IPS-20b (cell line): ENCODE results near the gene DLG1.

ENCODE experiments used
- H3K27ac ChIP-seq: one replicate; pipeline ENCODE4 v1.5.1; 2013; ENCODE audit warnings: low read length
- H3K27me3 ChIP-seq: 2 replicates; pipeline ENCODE4 v1.6.1; 2013; ENCODE audit warnings: mild to moderate bottlenecking, low read length, inconsistent platforms; ENCODE audit not compliant: insufficient read depth
- H3K36me3 ChIP-seq: 2 replicates; pipeline ENCODE4 v1.6.1; 2013; ENCODE audit warnings: low read depth, mild to moderate bottlenecking, inconsistent platforms, low read length, moderate library complexity; ENCODE audit not compliant: insufficient read depth
- H3K4me1 ChIP-seq: 2 replicates; pipeline ENCODE4 v1.6.1; 2013; ENCODE audit warnings: mild to moderate bottlenecking, control low read depth, inconsistent platforms, low read length, moderate library complexity; ENCODE audit not compliant: insufficient read depth
- H3K4me3 ChIP-seq: 2 replicates; pipeline ENCODE4 v1.5.1; 2013; ENCODE audit warnings: mild to moderate bottlenecking, low read length, inconsistent platforms
- H3K9ac ChIP-seq: 2 replicates; pipeline ENCODE4 v1.6.1; 2013; ENCODE audit warnings: low read depth, mild to moderate bottlenecking, inconsistent platforms, low read length, moderate library complexity
- H3K9me3 ChIP-seq: 2 replicates; pipeline ENCODE4 v1.6.1; 2013; ENCODE audit warnings: mild to moderate bottlenecking, low read depth, low read length, inconsistent platforms; ENCODE audit not compliant: insufficient read depth

Gene DLG1

GRCh38 chr3:197297476-197298340, 704 bp downstream of the DLG1 start:
- H3K27me3 ChIP-seq: peaks cover 13% of the 10 kb centered on the region; the same call in 1 of the 2 replicates
- peak overlapping the region; percentile 85 for H3K27ac ChIP-seq

GRCh38 chr3:197297002-197297401, 1.4 kb downstream of the DLG1 start:
- Histone ChIP-seq H3K36me3 (peaks cover 43% of the 10 kb centered on the region), H3K9ac (peak overlapping the region; percentile 95; the same call in 1 of the 2 replicates), H3K9me3 (no peaks in the 10 kb centered on the region), H3K4me3 (peak overlapping the region; percentile 99), H3K27ac (no peak overlapping the region), H3K27me3 (peaks cover 13% of the 10 kb centered on the region; the same call in 1 of the 2 replicates), H3K4me1 (peaks cover 16% of the 10 kb centered on the region)

More at GRCh38 chr3:197297476-197298340, 704 bp downstream of the DLG1 start:
- Histone ChIP-seq H3K4me3 (peak overlapping the region; percentile 99), H3K36me3 (peaks cover 36% of the 10 kb centered on the region), H3K9me3 (no peaks in the 10 kb centered on the region), H3K4me1 (peaks cover 16% of the 10 kb centered on the region), H3K9ac (peak overlapping the region; percentile 95)

GRCh38 chr3:197296545-197296944, 1.9 kb downstream of the DLG1 start:
- peaks cover 48% of the 10 kb centered on the region for H3K36me3 ChIP-seq

GRCh38 chr3:197295871-197296270, 2.5 kb downstream of the DLG1 start:
- no peaks in the 10 kb centered on the region for H3K9me3 ChIP-seq
- peaks cover 16% of the 10 kb centered on the region for H3K4me1 ChIP-seq
- H3K36me3 ChIP-seq: peaks cover 55% of the 10 kb centered on the region
- no peak overlapping the region for H3K9ac ChIP-seq
- peaks cover 13% of the 10 kb centered on the region; the same call in 1 of the 2 replicates for H3K27me3 ChIP-seq
- H3K27ac ChIP-seq: no peak overlapping the region
- H3K4me3 ChIP-seq: no peak overlapping the region; the same call in 1 of the 2 replicates

More at GRCh38 chr3:197296545-197296944, 1.9 kb downstream of the DLG1 start:
- peaks cover 16% of the 10 kb centered on the region for H3K4me1 ChIP-seq
- peaks cover 13% of the 10 kb centered on the region; the same call in 1 of the 2 replicates for H3K27me3 ChIP-seq
- H3K27ac ChIP-seq: no peak overlapping the region
- no peaks in the 10 kb centered on the region for H3K9me3 ChIP-seq
- H3K4me3 ChIP-seq: peak overlapping the region; percentile 99
- peak overlapping the region; percentile 95; the same call in 1 of the 2 replicates for H3K9ac ChIP-seq

- Histone ChIP-seq H3K9ac (no peak overlapping the region), H3K27me3 (no peaks in the 10 kb centered on the region), H3K9me3 (no peaks in the 10 kb centered on the region), H3K36me3 (peaks cover 75% of the 10 kb centered on the region), H3K4me1 (peaks cover 8% of the 10 kb centered on the region), H3K4me3 (no peak overlapping the region), H3K27ac (no peak overlapping the region)
These were observed 4.7 kb downstream of the DLG1 start for GRCh38 chr3:197293605-197294237.

- Histone ChIP-seq H3K36me3 (peaks cover 79% of the 10 kb centered on the region), H3K27ac (no peak overlapping the region), H3K9me3 (no peaks in the 10 kb centered on the region), H3K4me1 (peaks cover 8% of the 10 kb centered on the region), H3K27me3 (no peaks in the 10 kb centered on the region), H3K4me3 (no peak overlapping the region), H3K9ac (no peak overlapping the region)
These were observed 5.8 kb downstream of the DLG1 start for GRCh38 chr3:197292648-197293047.

GRCh38 chr3:197292083-197292646, 6.2 kb downstream of the DLG1 start:
- Histone ChIP-seq H3K4me1 (peaks cover 8% of the 10 kb centered on the region), H3K9ac (no peak overlapping the region), H3K36me3 (peaks cover 83% of the 10 kb centered on the region), H3K4me3 (no peak overlapping the region), H3K27ac (no peak overlapping the region), H3K27me3 (no peaks in the 10 kb centered on the region), H3K9me3 (no peaks in the 10 kb centered on the region)

GRCh38 chr3:197289726-197290125, 8.7 kb downstream of the DLG1 start:
- Histone ChIP-seq H3K27me3 (no peaks in the 10 kb centered on the region), H3K4me3 (no peak overlapping the region), H3K9ac (no peak overlapping the region), H3K9me3 (no peaks in the 10 kb centered on the region), H3K36me3 (peaks cover 85% of the 10 kb centered on the region), H3K27ac (no peak overlapping the region), H3K4me1 (0 out of 2 replicates have a peak, but pooled peaks cover 3% of the 10 kb centered on the region)

- Histone ChIP-seq H3K9me3 (no peaks in the 10 kb centered on the region), H3K36me3 (peaks cover 72% of the 10 kb centered on the region), H3K27me3 (no peaks in the 10 kb centered on the region), H3K4me3 (no peak overlapping the region), H3K27ac (no peak overlapping the region), H3K9ac (no peak overlapping the region), H3K4me1 (no peaks in the 10 kb centered on the region)
These were observed 11.7 kb downstream of the DLG1 start for GRCh38 chr3:197286678-197287077.

- Histone ChIP-seq H3K27me3 (no peaks in the 10 kb centered on the region), H3K4me3 (no peak overlapping the region), H3K9me3 (no peaks in the 10 kb centered on the region), H3K4me1 (no peaks in the 10 kb centered on the region), H3K9ac (no peak overlapping the region), H3K36me3 (peaks cover 72% of the 10 kb centered on the region), H3K27ac (no peak overlapping the region)
These were observed 12.9 kb downstream of the DLG1 start for GRCh38 chr3:197285557-197285956.

- Histone ChIP-seq H3K9me3 (no peaks in the 10 kb centered on the region), H3K36me3 (peaks cover 70% of the 10 kb centered on the region), H3K9ac (no peak overlapping the region), H3K4me1 (no peaks in the 10 kb centered on the region), H3K27me3 (no peaks in the 10 kb centered on the region), H3K27ac (no peak overlapping the region), H3K4me3 (no peak overlapping the region)
These were observed 15.4 kb downstream of the DLG1 start for GRCh38 chr3:197283045-197283444.
